Neural progenitor cell (in vitro differentiated cells): ENCODE results near the gene FRY.

Experiments
- EZH2 ChIP-seq: fragments of 200-600 bp; sonication (generic); IDR thresholded peaks from 2 replicates; pipeline ENCODE4 v1.6.1; 2017; ENCODE audit warnings: antibody characterized with exemption, mild to moderate bottlenecking, moderate library complexity
- EZH2phosphoT487 ChIP-seq: fragments of 200-600 bp; sonication (generic); IDR thresholded peaks from 2 replicates; pipeline ENCODE4 v1.6.1; 2017; ENCODE audit warnings: antibody characterized with exemption
- TF ChIP-seq, protein P1 (sequence below): fragments of 200-600 bp; sonication (generic); IDR thresholded peaks from 2 replicates; pipeline ENCODE4 v1.5.1; 2017; ENCODE audit warnings: antibody characterized with exemption, mild to moderate bottlenecking

DNA sequence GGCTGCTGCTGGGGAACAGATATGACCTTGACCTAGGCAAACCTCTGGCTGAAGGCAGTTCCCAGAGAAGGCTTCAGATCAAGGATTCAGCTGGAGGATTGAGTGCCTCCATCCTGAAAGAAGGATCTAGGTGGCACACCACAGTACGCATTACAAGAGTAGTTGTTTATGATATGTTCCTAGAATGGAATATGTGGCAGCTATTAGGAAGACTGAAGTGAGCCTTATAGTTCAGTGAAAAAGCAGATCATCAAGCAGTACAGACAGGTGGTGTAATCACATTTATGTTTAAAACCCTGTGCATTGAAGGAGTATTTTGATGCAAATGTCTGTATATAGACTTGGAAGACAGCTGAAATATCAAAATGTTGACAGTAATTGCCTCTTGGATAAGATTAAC, 167.6 kb downstream of the FRY start:
- TF ChIP-seq, protein P1, sequence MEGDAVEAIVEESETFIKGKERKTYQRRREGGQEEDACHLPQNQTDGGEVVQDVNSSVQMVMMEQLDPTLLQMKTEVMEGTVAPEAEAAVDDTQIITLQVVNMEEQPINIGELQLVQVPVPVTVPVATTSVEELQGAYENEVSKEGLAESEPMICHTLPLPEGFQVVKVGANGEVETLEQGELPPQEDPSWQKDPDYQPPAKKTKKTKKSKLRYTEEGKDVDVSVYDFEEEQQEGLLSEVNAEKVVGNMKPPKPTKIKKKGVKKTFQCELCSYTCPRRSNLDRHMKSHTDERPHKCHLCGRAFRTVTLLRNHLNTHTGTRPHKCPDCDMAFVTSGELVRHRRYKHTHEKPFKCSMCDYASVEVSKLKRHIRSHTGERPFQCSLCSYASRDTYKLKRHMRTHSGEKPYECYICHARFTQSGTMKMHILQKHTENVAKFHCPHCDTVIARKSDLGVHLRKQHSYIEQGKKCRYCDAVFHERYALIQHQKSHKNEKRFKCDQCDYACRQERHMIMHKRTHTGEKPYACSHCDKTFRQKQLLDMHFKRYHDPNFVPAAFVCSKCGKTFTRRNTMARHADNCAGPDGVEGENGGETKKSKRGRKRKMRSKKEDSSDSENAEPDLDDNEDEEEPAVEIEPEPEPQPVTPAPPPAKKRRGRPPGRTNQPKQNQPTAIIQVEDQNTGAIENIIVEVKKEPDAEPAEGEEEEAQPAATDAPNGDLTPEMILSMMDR = no peak
- TF ChIP-seq EZH2 (no peak), EZH2phosphoT487 (no peak)
